IPS DF 6.9 (cell line): Measurements from ENCODE around the gene NRXN3.

Source experiments
- DNase-seq: peaks from one replicate; pipeline ENCODE4 v3.0.0-alpha.2; 2013; ENCODE audit warnings: low read depth, low spot score
- H3K27ac ChIP-seq: one replicate; pipeline ENCODE4 v1.5.1; 2013; ENCODE audit warnings: low read length, control low read depth
- H3K27me3 ChIP-seq: 2 replicates; pipeline ENCODE4 v1.6.1; 2013; ENCODE audit warnings: mild to moderate bottlenecking, low read length; ENCODE audit not compliant: control insufficient read depth, insufficient read depth
- H3K36me3 ChIP-seq: 2 replicates; pipeline ENCODE4 v1.6.1; 2013; ENCODE audit warnings: low read length; ENCODE audit not compliant: control insufficient read depth, insufficient read depth
- H3K4me1 ChIP-seq: 2 replicates; pipeline ENCODE4 v1.6.1; 2013; ENCODE audit warnings: low read length; ENCODE audit not compliant: control insufficient read depth, insufficient read depth
- H3K4me3 ChIP-seq: 2 replicates; pipeline ENCODE4 v1.5.1; 2013; ENCODE audit warnings: mild to moderate bottlenecking, low read length
- H3K9me3 ChIP-seq: 2 replicates; pipeline ENCODE4 v1.6.1; 2013; ENCODE audit warnings: low read length, inconsistent platforms; ENCODE audit not compliant: control insufficient read depth, insufficient read depth
- WGBS: extraction: QIAGEN DNeasy Blood & Tissue Kit; methylation state at CpG from one replicate; pipeline ENCODE4 v1.1.7; 2013; ENCODE audit warnings: mixed read lengths, missing lambda C conversion rate; ENCODE audit not compliant: insufficient read length, insufficient coverage; 5-methylcytosine and 5-hydroxymethylcytosine counted together

Gene NRXN3

DNA sequence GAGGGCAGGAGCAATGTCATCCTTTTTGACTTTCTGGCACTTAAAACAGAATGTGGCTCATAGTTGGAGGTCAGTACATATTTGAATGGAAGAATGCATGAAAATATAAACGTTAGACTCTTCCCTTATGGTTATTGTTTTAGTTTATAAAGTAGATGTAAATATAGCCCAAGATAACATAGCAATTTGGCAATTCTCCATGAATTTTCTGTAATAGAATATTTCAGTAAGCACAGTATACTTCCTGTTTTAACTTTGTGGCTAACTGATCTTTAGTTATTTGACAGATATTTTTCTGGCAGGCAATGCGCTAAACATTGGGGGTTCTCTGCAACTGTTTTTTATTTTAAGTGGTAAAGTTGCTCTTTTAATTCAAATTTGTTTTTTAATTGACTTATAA, 763.0 kb downstream of the NRXN3 start:
- no peak overlapping the region for H3K4me3 ChIP-seq
- H3K27ac ChIP-seq, result no peak overlapping the region
- WGBS, result no CpG with 5 or more reads among the region's 2 CpGs
- no peaks in the 10 kb centered on the region for H3K27me3 ChIP-seq
- no peaks in the 10 kb centered on the region for H3K9me3 ChIP-seq
- no peaks in the 10 kb centered on the region for H3K4me1 ChIP-seq
- DNase-seq, result no peak
- no peaks in the 10 kb centered on the region for H3K36me3 ChIP-seq

DNA sequence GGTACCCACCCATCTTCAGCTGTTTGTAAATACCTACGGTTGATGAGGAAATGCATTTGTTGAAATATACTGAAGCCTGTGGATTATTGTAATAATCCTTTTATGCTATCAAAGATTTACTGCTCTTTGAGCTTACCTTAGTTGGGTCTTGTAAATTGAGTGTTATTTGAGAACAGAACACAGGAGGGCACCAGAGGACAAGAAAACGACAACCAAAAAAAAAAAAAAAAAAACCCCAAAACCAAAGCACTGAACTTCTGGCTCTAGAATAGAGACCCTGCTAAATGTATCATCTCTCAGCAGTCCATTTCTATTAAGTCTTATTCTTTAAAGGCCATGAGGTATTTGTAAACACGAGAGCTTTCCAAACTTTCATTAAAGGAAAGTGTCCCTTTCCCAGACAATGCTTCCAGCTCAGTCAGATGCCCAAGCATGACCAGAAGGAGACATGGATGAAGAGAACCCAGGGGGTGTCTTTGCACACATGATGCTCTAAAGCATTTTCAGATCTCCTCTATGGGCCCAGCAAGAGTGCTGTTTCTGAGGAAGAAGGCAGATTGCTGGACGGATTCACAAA, 763.9 kb downstream of the NRXN3 start:
- H3K4me3 ChIP-seq, result no peak overlapping the region
- no CpG with 5 or more reads among the region's 4 CpGs for WGBS
- no peak overlapping the region for H3K27ac ChIP-seq
- H3K27me3 ChIP-seq, result no peaks in the 10 kb centered on the region
- H3K9me3 ChIP-seq, result no peaks in the 10 kb centered on the region
- no peak for DNase-seq
- no peaks in the 10 kb centered on the region for H3K36me3 ChIP-seq
- no peaks in the 10 kb centered on the region for H3K4me1 ChIP-seq

DNA sequence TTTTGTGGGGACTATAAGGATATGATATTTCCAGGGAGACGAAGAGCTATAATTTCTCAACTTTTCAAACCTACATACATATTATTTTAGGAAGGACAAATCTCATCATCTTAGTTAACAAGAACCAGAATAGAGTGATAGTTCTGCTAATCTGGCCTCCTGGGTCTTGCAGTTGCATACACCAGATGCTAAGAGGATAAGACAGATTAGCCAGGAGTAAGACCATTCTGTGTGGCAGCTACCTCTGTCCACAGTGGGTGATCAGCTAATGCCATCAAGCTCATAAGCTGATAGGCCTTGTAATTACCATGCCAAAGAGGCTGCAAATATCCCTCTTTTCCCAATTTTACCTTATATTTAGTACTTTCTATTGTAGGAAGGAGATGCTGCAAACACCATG, 776.8 kb downstream of the NRXN3 start:
- Histone ChIP-seq H3K4me1 (no peaks in the 10 kb centered on the region), H3K9me3 (no peaks in the 10 kb centered on the region), H3K4me3 (no peak overlapping the region), H3K27ac (no peak overlapping the region), H3K27me3 (no peaks in the 10 kb centered on the region), H3K36me3 (no peaks in the 10 kb centered on the region)
- DNase-seq, result no peak
- no CpG with 5 or more reads among the region's 1 CpG for WGBS

DNA sequence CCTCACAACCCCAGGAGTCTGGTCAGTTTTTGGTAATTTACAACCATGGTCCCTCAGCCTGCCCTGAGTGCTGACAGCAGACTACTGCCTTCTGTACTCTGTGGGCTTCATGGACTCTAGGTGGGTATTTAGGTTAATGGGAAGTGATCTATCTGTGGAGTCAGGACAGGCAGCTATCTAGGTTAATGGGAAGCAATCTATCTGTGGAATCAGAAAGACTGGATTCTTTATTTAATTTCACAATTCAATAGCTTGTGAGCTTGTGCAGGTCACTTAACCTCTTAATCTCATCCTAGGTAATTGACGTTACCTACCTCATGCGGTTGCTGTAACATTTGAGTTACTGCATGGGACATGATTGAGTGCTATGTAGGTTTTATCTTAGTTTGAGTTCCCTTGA, 777.5 kb downstream of the NRXN3 start:
- Histone ChIP-seq H3K4me1 (no peaks in the 10 kb centered on the region), H3K9me3 (no peaks in the 10 kb centered on the region), H3K36me3 (no peaks in the 10 kb centered on the region), H3K27ac (no peak overlapping the region), H3K4me3 (no peak overlapping the region), H3K27me3 (no peaks in the 10 kb centered on the region)
- WGBS, result no CpG with 5 or more reads among the region's 2 CpGs
- DNase-seq, result no peak

DNA sequence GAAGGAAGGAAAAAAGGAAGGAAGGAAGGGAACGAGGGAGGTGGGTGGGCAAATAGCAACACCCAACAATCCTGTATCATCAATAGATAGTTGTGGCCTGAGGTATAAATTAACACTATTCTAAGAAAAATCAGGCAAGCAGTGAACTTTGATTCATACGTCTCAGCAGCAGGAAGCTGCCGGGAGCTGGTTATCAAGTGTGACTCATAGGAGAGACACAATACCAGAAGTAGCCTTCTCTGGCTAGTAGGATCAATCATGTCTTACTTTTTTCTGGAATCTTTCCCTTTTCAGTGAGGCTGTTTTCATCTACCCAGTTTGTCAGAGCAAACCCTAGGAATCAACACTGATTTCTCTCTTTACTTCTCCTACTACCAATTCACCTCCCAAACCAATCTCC, 780.5 kb downstream of the NRXN3 start:
- Histone ChIP-seq H3K27me3 (no peaks in the 10 kb centered on the region), H3K36me3 (no peaks in the 10 kb centered on the region), H3K27ac (no peak overlapping the region), H3K9me3 (no peaks in the 10 kb centered on the region), H3K4me1 (no peaks in the 10 kb centered on the region), H3K4me3 (no peak overlapping the region)
- WGBS, result no CpG with 5 or more reads among the region's 3 CpGs
- DNase-seq, result no peak

DNA sequence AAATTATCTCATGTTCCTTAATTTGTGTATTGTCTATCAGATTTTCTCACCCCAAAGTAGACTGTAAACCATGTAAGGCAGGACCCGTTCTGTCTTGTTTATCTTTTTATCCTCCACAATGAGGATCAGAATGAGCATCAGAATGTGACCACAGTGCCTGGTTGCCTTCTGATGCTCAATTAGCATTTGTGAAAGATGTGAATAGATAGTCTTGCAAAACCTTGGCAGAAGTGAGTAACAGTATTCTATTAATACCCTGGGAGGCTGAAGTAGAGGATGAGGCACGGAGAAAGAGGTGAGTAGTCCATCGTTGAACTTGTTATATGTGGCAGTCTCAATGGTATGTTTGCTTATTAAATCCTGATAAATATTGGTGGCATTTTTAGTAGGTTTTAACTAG, 781.4 kb downstream of the NRXN3 start:
- Histone ChIP-seq H3K4me1 (no peaks in the 10 kb centered on the region), H3K36me3 (no peaks in the 10 kb centered on the region), H3K9me3 (no peaks in the 10 kb centered on the region), H3K27ac (no peak overlapping the region), H3K27me3 (no peaks in the 10 kb centered on the region), H3K4me3 (no peak overlapping the region)
- DNase-seq, result no peak
- WGBS, result no CpG with 5 or more reads among the region's 3 CpGs

DNA sequence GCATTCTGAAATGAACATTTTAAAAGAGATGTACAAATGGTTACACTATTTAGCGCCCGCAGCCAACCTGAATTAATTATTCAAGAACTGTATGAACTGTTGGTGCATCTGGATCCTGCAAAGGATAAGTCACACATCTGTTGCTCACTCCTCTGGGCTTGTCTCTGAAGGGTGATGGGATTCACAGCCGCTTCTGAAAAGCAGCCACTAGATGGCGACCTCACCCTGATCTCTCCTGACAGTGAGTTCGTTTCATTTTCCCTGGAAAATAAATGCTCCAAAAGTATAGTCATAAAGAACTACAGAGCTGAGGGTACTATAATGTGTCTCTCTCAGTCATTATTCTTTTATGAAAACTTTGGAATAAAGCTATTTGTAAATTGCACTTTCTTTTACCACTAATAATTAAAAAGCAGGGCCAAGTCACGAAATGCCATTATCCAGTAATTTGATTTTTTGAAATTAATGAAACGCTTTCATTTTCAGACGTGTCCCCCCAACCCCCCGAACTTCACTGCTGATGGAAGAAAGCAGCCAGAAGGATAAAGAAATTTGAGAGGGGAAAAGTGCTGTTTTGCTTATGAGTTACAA, 789.6 kb downstream of the NRXN3 start:
- no peaks in the 10 kb centered on the region for H3K4me1 ChIP-seq
- H3K4me3 ChIP-seq, result no peak overlapping the region
- no peaks in the 10 kb centered on the region for H3K36me3 ChIP-seq
- DNase-seq, result peak; percentile 63
- WGBS, result no CpG with 5 or more reads among the region's 9 CpGs
- no peaks in the 10 kb centered on the region for H3K27me3 ChIP-seq
- no peak overlapping the region for H3K27ac ChIP-seq
- H3K9me3 ChIP-seq, result no peaks in the 10 kb centered on the region

DNA sequence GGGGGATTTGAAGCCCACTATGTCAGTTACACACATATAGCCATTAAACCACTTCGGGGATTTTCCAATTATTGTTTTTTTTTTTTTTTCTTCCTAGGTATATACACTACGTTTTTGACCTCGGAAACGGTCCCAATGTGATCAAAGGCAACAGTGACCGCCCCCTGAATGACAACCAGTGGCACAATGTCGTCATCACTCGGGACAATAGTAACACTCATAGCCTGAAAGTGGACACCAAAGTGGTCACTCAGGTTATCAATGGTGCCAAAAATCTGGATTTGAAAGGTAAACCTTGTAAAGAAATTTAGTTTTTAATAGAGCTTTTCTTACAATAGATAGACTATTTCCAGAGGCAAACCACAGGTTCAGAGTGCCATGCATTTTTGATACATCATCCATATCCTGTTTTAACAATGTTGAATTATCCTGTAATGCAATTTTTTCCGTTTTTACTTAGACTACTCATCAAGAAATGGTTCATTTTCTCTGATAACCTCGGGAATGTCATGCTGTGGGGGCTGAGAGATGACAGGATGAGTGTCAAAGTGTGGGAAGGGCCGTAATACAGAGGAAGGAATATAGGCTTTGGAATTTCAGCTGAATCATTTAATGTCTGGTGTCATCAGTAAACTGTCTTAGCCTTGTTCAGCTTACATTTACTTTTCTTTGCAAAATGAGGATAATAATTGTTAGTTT, 797.1 kb downstream of the NRXN3 start:
- Histone ChIP-seq H3K9me3 (no peaks in the 10 kb centered on the region), H3K36me3 (no peaks in the 10 kb centered on the region), H3K27ac (no peak overlapping the region), H3K4me1 (peaks cover 2% of the 10 kb centered on the region; the same call in 1 of the 2 replicates), H3K4me3 (no peak overlapping the region), H3K27me3 (no peaks in the 10 kb centered on the region)
- no CpG with 5 or more reads among the region's 10 CpGs for WGBS
- no peak for DNase-seq

DNA sequence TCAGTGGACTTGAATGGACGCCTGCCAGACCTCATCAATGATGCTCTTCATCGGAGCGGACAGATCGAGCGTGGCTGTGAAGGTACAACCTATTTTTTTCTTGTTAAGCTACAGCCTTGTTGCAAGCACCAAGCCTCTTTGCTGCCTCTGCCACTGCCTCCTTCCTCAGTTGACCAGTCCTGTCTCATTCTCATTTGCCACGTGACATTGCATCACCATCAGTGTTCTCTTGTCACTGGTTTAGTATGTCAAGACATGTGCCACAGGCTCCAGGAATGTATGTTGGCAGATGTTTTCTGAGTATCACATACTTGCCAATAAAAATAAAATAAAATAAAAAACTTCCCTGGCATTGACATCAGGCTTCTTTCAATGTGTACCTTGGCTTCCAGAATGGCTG, 798.1 kb downstream of the NRXN3 start:
- H3K4me1 ChIP-seq, result peaks cover 2% of the 10 kb centered on the region; the same call in 1 of the 2 replicates
- no peaks in the 10 kb centered on the region for H3K36me3 ChIP-seq
- H3K27ac ChIP-seq, result no peak overlapping the region
- WGBS, result no CpG with 5 or more reads among the region's 6 CpGs
- no peak for DNase-seq
- no peaks in the 10 kb centered on the region for H3K27me3 ChIP-seq
- H3K4me3 ChIP-seq, result no peak overlapping the region
- H3K9me3 ChIP-seq, result no peaks in the 10 kb centered on the region

DNA sequence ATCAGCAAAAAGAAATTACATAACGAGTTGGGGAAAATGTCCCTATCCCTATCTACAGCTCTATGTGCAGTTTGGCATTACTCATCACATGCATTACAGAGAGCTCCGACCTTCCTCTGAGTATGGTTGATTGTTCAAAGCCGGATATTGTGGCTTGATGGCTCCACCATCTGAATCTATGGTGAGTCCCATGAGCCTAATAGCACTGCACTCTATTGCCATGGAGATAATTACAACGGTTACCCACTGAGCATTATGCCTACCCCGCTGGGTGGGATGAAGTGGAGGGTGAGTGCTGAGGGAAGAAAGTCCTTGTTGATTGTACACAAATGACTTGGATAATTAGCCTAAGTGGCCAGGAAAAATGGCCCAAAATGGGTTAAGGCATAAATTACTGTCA, 800.5 kb downstream of the NRXN3 start:
- Histone ChIP-seq H3K36me3 (no peaks in the 10 kb centered on the region), H3K27me3 (no peaks in the 10 kb centered on the region), H3K27ac (no peak overlapping the region), H3K4me1 (peaks cover 2% of the 10 kb centered on the region; the same call in 1 of the 2 replicates), H3K4me3 (no peak overlapping the region), H3K9me3 (no peaks in the 10 kb centered on the region)
- no CpG with 5 or more reads among the region's 5 CpGs for WGBS
- DNase-seq, result no peak
